ENCODE data around the gene SKOR1. TPM values are rescaled to one million over a fixed set of nuclear protein-coding genes. Genes with fewer than 3 reads are reported as not detected.
A peak's percentile ranks its signal among the peaks of the same experiment; 100 is the strongest.

SKOR1 gene
- total and polyA plus RNA-seq, 10 of the 15 experiments (the other 5 are each of a cell fraction or from before 2014, with no cell fraction given): 0.04 to 0.36 (median 0.10) TPM; not detected in 4

GRCh38 chr15:67839929-67840748, 14.8 kb downstream of the SKOR1 start, which contains the start of gene RNU6-1:
RNU6-1 (minus strand) TSS chr15:67840045.
- peak within 1 kb of the TSS; percentile 84 for H3K9ac ChIP-seq (ENCODE audit: control insufficient read depth, insufficient read depth, low read length)
- FAIRE-seq (peak; percentile 98), ATAC-seq (peak; percentile 86), DNase-seq (ENCODE audit: low read depth, low spot score) (peak; percentile 88)
- H3K4me2 ChIP-seq (ENCODE audit: control insufficient read depth, insufficient read depth): peak within 1 kb of the TSS; percentile 95
- H2AFZ ChIP-seq (ENCODE audit: control insufficient read depth, low read depth, low read length): peak within 1 kb of the TSS; percentile 91
- peaks cover 23% of the 10 kb centered on the region for H3K4me1 ChIP-seq (ENCODE audit: control insufficient read depth, insufficient read depth, low read length)
- ChIA-PET RAD21 (ENCODE audit: unreplicated experiment) (interaction anchor here (1.0 to 2.0 kb wide), 8 partner anchors 11 to 315 kb away, joined by 3 to 28 read pairs (median 6); no protein-coding TSS in a partner anchor), SMC1A (ENCODE audit: uncharacterized antibody, unreplicated experiment) (interaction anchor here (0.6 to 2.5 kb wide), 10 partner anchors 11 to 383 kb away, joined by 3 to 29 read pairs (median 4); partner anchors contain the start of gene MAP2K5), POLR2A (interaction anchor here (0.5 to 1.9 kb wide), 9 partner anchors 13 to 1368 kb away, joined by 3 to 17 read pairs (median 4); partner anchors contain the start of gene C15orf61), CTCF (interaction anchor here (1.0 to 2.6 kb wide), 6 partner anchors 10 to 877 kb away, joined by 3 to 12 read pairs (median 6); no protein-coding TSS in a partner anchor)
- 1% methylated on average over 59 of the region's 62 CpGs for WGBS (ENCODE audit: insufficient coverage, insufficient replicate concordance, low lambda C conversion rate, missing lambda C conversion rate)
- H3K9me3 ChIP-seq (replicated peaks; ENCODE audit: control insufficient read depth, insufficient read depth, low read length): no peaks in the 10 kb centered on the region
- H3K27ac ChIP-seq (ENCODE audit: control insufficient read depth, insufficient read depth): peak within 1 kb of the TSS; percentile 83
- no peaks in the 10 kb centered on the region; the same call in 1 of the 2 replicates for H3K79me2 ChIP-seq (ENCODE audit: control insufficient read depth, insufficient read depth, low read length)
- H3K27me3 ChIP-seq (replicated peaks in 1 of 2; ENCODE audit: control insufficient read depth in 2 of 2, insufficient read depth in 2 of 2, low read length in 1 of 2): peaks cover 8% of the 10 kb centered on the region in 2 experiments; a peak in 3 of 4 replicates
- peak within 1 kb of the TSS; percentile 85 for H3K4me3 ChIP-seq
- BruUV-seq (replicated peaks): TSS peak; percentile 94
- H3K36me3 ChIP-seq (ENCODE audit: control insufficient read depth in 2 of 2, insufficient read depth in 2 of 2, low read length in 1 of 2): no peaks in the 10 kb centered on the region
- in situ Hi-C loops (cut with MboI): loop anchor here (5.0 kb wide), 2 partner anchors 383 to 893 kb away; no protein-coding TSS in a partner anchor
- intact Hi-C loops (cut with micrococcal nuclease; ENCODE audit: unreplicated experiment): loop anchor here (2.0 to 10.0 kb wide), 6 partner anchors 23 to 893 kb away; partner anchors contain the start of gene C15orf61
- H4K20me1 ChIP-seq (ENCODE audit: control insufficient read depth, insufficient read depth): no peaks in the 10 kb centered on the region; the same call in 1 of the 2 replicates
- TF ChIP-seq E2F8 (IDR thresholded peaks at IDR 0.05; ENCODE audit: low read depth, partially characterized antibody): peak; percentile 73
- TF ChIP-seq SMC3 (IDR thresholded peaks at IDR 0.05; ENCODE audit: borderline replicate concordance, low read length): no peak
- no peak for TF ChIP-seq SUZ12 (IDR thresholded peaks at IDR 0.05; ENCODE audit: unreplicated experiment)
- peak; percentile 94 for TF ChIP-seq POLR2A (IDR thresholded peaks at IDR 0.05; ENCODE audit: low read depth, low read length)
- TF ChIP-seq FOXM1 (IDR thresholded peaks at IDR 0.05; ENCODE audit: low read depth, low read length): no peak
- TF ChIP-seq ATF7 (IDR thresholded peaks at IDR 0.05; ENCODE audit: low read depth): 0 out of 2 replicates have a peak, but pooled peaks have one; percentile 53
- TF ChIP-seq MYC (IDR thresholded peaks at IDR 0.05; ENCODE audit: insufficient read depth, insufficient read length, insufficient replicate concordance, low read length, severe bottlenecking): no peak
- no peak for TF ChIP-seq FOXK2 (IDR thresholded peaks at IDR 0.05)
- TF ChIP-seq POLR2AphosphoS5 (IDR thresholded peaks at IDR 0.05; ENCODE audit: low read length): peak; percentile 89
- peak; percentile 84 for TF ChIP-seq GATAD2B (conservative IDR thresholded peaks at IDR 0.05; ENCODE audit: low read depth)
- TF ChIP-seq CREB1 (IDR thresholded peaks at IDR 0.05; ENCODE audit: low read depth): peak; percentile 45
- TF ChIP-seq, protein P1, sequence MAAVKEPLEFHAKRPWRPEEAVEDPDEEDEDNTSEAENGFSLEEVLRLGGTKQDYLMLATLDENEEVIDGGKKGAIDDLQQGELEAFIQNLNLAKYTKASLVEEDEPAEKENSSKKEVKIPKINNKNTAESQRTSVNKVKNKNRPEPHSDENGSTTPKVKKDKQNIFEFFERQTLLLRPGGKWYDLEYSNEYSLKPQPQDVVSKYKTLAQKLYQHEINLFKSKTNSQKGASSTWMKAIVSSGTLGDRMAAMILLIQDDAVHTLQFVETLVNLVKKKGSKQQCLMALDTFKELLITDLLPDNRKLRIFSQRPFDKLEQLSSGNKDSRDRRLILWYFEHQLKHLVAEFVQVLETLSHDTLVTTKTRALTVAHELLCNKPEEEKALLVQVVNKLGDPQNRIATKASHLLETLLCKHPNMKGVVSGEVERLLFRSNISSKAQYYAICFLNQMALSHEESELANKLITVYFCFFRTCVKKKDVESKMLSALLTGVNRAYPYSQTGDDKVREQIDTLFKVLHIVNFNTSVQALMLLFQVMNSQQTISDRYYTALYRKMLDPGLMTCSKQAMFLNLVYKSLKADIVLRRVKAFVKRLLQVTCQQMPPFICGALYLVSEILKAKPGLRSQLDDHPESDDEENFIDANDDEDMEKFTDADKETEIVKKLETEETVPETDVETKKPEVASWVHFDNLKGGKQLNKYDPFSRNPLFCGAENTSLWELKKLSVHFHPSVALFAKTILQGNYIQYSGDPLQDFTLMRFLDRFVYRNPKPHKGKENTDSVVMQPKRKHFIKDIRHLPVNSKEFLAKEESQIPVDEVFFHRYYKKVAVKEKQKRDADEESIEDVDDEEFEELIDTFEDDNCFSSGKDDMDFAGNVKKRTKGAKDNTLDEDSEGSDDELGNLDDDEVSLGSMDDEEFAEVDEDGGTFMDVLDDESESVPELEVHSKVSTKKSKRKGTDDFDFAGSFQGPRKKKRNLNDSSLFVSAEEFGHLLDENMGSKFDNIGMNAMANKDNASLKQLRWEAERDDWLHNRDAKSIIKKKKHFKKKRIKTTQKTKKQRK (IDR thresholded peaks at IDR 0.05; ENCODE audit: low read depth, low read length): no peak
- TF ChIP-seq ZNF24 (IDR thresholded peaks at IDR 0.05): peak; percentile 98
- peak; percentile 90 for TF ChIP-seq NR2F1 (conservative IDR thresholded peaks at IDR 0.05)
- TF ChIP-seq PKNOX1 (IDR thresholded peaks at IDR 0.05): no peak
- no peak for TF ChIP-seq SRF (IDR thresholded peaks at IDR 0.05; ENCODE audit: low read depth in 2 of 2, low read length in 2 of 2)

Data from GM12878 (cell line).